Bone marrow (tissue), 2 donors: Measurements from ENCODE around the gene CCNYL1.
A peak's percentile ranks its signal among the peaks of the same experiment; 100 is the strongest.
"Not testable (repeated sequence)": the region's sequence is repeated elsewhere in the genome, so short reads cannot be mapped to it uniquely, and the experiment has no call there.

Experiments
- DNase-seq, 2 donors: peaks; one replicate each; lab custom pipeline; 2025; lab: John Stamatoyannopoulos, UW

CCNYL1 gene

DNA sequence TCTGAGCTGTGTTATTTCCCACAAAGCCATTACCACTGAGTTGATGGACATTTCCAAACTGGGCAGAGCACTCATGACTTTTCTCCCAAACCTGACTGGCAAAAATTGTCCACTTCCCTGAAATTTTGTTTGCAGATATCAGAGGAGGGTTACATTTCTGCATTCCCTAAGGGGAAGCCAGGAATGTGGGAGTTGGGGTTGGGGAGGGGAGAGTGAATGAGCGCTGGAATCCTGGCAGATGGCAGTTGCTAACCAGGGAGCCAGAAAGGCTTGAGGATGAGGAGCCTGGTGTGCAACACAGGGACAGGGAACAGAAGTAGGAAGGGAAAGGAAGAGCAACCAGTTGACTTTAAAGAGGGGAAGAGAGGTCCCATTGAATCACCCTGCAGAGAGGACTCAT, 14.0 kb upstream of the CCNYL1 start:
- DNase-seq, result no peak

DNA sequence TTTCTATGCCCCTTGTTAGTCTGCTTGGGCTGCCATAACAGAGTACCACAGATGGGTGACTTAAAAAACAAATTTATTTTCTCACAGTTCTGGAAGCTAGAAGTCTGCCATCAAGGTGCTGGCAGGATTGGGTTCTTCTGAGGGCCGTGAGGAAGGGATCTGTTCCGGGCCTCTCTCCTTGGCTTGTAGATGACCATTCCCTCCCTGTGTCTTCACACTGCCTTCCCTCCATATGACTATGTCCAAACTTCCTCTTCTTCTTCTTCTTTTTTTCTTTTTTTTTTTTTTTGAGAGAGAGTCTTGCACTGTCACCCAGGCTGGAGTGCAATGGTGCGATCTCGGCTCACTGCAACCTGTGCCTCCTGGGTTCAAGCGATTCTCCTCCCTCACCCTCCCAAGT, 13.1 kb upstream of the CCNYL1 start:
- DNase-seq, result no peak

GRCh38 chr2:207704078-207704477, 7.4 kb upstream of the CCNYL1 start:
- no peak for DNase-seq

GRCh38 chr2:207704671-207705070, 6.8 kb upstream of the CCNYL1 start:
- no peak for DNase-seq

DNA sequence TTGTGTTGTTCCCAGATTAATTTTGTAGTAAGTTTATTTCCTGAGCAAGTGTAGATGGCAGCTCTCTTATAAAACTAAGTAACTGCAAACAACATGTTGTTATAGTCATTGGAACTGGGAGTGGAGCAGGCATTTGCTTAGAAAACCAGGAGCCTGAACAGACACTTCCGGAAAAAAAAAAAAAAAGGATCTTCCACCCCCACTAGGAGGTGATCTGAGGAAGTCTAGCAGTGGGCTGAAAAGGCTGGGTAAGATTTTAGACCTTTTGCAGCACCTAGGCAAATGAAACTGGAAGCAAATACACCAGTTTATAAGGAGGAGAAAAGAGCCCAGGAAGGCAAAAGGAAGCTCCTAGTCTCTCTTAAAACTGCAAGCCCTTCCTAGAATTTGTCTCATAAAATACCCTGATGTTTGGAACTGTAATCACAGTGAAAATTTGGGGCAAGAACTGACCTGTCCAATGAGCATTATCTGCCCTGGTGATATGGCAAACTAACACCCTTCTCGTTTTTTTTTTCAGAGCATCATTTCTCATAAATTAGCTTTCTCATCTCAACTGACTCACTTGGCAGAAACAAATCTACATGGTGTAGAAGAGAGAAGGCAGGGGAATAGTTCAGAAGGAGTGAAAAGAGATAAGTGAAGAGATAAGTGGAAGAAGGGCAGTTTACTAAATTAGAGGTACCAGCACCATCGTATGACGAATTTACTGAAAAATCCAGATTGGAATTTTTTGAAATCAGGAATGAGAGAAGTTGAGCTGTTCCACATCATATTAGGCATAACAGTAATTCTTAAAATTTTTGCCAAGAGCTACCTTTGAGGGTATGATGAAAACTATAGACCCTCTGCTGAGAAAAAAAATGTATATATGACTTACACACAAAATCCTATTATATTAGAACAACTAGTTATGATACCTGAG, 4.2 kb upstream of the CCNYL1 start:
- no peak for DNase-seq

DNA sequence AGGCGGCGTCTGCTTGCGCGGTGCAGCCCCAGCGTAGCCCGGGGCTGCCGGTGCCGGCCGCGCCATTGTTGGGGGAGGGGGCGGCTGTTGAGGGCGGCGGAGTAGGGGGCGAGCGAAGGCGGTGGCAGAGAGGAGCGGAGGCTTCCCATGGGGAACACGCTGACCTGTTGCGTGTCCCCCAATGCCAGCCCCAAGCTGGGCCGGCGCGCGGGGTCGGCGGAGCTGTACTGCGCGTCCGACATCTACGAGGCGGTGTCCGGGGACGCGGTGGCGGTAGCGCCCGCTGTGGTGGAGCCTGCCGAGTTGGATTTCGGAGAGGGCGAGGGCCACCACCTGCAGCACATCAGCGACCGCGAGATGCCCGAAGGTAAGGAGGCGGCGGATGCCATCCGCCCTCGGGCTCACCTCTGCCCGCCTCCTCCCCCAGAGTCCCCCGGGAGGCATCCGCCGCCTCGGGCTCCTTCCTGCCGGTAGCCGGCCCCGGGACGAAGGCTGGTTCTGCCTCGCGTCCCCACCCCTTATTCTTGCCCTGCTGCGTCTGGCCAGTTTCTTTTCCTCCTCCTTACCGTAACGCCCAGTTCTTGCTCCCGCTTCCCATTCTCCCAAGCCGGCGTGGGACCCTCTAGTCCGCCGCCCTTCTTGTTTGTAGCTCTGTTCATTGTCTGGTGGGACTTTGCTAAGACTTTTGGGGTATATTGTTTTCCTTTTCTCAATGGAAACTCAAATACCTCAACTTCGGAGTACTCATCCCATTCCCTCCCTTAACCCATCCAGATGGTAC, 500 bp downstream of the CCNYL1 start:
- no peak for DNase-seq

DNA sequence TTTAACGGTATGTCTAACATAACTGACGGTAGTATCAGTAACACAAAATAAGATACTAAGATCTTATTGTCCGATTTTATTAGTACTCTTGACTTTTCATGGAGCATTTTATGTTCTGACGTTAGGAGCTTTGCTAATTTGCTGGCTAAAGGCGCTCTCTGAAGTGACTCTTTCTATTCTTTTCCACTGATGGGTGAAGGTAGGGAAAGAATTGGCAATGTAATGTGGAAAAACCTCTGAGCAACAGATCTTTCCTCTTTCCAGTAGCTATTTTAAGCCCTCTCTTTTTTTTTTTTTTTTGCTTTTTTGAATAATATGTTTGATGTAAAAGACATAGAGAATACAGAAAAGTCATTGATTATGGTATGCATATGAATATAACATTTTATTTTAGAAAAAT, 4.6 kb downstream of the CCNYL1 start:
- no peak for DNase-seq

DNA sequence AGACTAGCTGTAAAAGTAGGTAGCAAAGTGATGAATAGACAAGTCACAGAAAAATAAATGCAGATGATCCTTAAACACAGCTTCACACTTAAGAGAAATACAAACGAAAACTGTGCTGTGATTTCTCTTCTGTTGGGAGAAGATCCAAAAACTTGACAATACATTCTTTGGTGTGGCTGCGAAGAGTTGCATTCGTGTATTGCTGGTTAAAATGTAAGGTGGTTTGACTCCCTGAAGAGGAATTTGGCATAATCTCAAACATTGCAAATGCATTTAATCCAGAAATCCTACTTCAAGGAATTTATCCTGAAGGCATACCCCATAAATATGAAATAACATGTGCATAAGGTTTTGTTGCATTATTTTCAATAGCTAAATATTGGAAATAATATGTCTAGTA, 7.1 kb downstream of the CCNYL1 start:
- no peak for DNase-seq

DNA sequence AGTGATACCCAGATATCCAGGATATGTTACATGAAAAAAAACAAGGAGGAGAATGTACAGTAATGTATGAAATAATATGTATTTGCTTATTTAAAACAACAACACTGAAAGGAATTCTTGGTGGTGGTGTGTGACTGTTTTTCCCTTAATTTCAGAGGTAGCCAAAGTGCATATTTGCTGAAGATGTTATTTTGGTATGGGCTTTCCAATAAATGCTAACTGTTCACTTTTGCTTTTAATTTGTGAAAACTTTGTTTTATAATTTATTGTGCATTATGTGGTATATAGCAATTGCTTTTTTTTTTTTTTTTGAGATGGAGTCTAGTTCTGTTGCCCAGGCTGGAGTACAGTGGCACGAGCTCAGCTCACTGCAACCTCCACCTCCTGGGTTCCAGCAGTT, 7.6 kb downstream of the CCNYL1 start:
- no peak for DNase-seq

DNA sequence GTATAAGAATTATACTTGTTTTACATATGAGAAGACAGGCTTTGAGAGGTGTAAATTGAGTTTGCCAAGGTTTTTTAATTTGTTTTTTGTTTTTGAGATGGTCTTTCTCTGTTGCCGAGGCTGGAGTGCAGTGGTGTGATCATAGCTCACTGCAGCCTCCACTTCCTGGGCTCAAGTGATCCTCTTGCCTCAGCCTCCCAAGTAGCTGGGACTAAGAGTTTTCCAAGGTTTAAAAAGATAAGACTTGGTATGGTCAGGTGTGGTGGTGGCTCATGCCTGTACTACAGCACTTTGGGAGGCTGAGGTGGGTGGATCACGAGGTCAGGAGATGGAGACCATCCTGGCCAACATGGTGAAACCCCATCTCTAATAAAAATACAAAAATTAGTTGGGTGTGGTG, 8.2 kb downstream of the CCNYL1 start:
- not testable (repeated sequence) for DNase-seq

DNA sequence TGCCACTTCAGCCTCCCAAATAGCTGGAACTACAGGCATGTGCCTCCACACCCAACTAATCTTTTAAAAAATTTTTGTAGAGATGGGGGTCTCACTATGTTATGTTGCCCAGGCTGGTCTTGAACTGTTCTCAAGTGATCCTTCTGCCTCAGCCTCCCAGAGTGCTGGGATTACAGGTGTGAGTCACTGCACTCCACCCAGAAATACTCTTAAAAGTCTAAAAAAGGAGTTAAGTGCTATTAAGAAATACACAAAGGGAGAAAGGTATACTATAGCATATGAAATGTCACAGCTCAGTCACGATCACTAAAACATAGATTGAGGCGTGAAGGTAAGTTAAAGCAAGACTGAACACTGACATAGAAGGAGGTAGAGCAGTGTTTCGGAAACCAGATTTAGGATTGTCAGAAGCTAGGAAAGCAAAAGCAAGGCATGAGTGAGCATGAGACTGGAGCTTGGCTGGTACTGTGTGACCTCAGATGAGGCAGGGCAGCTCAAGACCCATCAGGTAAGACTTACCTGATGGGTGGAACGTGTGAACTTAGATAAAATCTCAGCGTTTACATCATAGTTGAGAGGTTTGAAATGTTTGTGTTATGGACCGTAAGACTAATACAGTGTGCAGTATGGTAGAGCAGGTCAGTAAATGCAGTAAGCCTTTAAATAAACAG, 9.2 kb downstream of the CCNYL1 start:
- DNase-seq, result no peak

DNA sequence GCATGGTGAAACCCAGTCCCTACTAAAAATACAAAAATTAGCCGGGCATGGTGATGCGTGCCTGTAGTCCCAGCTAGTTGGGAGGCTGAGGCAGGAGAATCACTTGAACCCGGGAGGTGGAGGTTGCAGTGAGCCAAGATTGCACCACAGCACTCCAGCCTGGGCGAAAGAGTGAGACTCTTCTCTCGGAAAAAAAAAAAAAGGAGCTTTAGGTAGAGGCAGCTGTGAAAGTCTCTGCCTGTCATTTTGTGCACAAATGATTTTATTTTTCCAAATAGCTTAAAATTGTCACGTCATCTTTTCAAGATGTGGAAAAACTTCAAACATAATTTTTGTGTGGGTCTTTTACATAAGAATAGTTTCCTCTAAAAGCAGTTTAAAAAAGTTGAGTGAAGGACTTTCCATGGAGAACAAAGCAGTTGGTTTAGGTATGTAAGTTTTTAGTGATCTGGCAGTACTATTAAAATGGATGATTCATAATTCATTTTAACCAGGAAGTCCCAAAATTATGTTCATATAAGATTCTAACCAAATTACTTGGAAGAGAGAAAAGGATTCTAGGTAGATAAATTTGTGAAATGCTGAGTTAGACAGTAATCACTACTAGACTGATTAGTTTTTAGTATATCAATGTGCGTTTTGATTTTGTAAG, 11.5 kb downstream of the CCNYL1 start:
- DNase-seq, result no peak

DNA sequence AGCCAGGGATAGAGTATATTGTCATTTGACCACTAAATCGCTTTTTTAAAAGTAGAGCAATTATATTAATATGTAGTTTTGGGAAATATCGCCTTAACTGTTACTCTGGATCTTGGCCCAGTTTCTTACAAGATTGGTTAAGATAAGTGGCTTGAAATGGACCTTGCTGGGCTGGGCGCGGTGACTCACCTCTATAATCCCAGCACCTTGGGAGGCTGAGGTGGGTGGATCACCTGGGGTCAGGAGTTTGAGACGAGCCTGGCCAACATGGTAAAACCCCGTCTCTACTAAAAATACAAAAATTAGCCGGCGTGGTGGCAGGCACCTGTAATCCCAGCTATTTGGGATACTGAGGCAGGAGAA, 12.0 kb downstream of the CCNYL1 start:
- not testable (repeated sequence) for DNase-seq

GRCh38 chr2:207724113-207724512, 12.7 kb downstream of the CCNYL1 start:
- no peak for DNase-seq

GRCh38 chr2:207725873-207726578, 14.6 kb downstream of the CCNYL1 start:
- DNase-seq, result no peak

DNA sequence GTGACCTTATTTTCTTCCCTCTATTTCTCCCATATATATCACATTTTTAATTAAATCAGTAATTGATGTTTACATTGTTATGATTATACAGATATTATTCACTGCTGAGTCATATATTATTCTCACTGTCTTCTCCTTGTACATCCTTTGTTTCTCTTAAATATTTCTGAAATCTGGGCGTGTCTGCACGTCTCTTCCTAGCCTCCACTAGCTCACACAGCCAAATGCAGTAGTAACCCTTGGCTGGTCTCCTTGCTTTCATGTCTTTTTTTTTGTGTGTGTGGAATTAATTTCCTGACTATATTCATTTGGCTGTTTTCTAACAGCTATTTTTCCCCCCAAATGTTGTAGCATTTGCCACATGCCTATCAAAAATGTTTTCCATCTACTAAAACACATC, 15.8 kb downstream of the CCNYL1 start:
- DNase-seq, result no peak

DNA sequence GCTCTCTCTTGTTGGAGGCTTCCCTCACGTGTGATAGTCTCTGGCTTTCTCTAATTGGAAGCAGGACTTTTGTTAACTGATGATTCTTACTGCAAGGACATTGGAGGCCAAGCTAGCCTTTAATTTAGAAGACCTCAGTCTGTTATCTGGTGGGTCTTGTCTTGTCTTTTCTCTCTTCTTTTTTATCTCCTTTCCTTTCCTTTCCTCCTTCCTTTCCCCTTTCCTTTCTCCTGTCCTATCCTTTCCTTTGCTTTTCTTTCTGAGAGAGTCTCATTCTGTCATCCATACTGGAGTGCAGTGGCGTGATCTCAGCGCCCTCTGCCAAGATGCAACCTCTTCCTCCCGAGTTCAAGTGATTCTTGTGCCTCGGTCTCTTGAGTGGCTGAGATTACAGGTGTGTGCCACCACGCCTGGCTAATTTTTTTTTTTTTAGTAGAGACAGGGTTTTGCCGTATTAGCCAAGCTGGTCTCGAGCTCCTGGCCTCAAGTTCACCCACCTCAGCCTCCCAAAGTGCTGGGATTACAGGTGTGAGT, 18.1 kb downstream of the CCNYL1 start:
- DNase-seq, result no peak

DNA sequence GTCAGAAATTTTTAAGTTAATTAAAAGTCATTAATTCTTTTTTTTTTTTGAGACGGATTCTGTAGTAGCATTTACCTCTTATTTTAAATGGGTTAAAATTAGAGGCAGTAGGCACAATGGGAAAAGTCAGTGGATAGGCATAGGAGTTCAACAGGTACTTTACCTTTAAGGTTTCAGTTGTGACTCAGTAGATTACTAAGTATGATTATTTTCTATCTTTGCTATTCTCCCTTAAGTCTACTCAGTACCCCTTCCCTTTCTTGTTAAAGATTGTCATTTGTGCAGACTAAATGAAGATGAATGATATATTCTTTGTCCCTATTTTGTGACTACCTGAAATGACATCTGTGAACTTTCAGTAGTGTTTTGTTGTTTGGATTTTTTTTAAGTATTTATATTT, 19.7 kb downstream of the CCNYL1 start:
- DNase-seq, result no peak

- no peak for DNase-seq
These were observed 22.3 kb downstream of the CCNYL1 start for GRCh38 chr2:207733597-207734240.

- DNase-seq, result peak in 1 of 2 donors; percentile 14
These were observed 22.8 kb downstream of the CCNYL1 start for GRCh38 chr2:207734264-207734635.
